Fibroblast of pulmonary artery (primary cell): ENCODE data around the gene AADACL2.

Experiments used
- DNase-seq: peaks from one replicate; pipeline ENCODE4 v3.0.0-alpha.2; 2010; ENCODE audit warnings: low read depth
- H3K4me3 ChIP-seq: replicated peaks from 2 replicates; pipeline ENCODE4 v1.5.1; 2011; ENCODE audit warnings: low read depth, mild to moderate bottlenecking, control low read depth, low read length, moderate library complexity
- CTCF ChIP-seq: IDR thresholded peaks from 2 replicates; pipeline ENCODE4 v1.5.1; 2011; ENCODE audit warnings: mild to moderate bottlenecking, control low read depth, low read length, inconsistent platforms; ENCODE audit errors: missing control alignments

The AADACL2 gene, protein sequence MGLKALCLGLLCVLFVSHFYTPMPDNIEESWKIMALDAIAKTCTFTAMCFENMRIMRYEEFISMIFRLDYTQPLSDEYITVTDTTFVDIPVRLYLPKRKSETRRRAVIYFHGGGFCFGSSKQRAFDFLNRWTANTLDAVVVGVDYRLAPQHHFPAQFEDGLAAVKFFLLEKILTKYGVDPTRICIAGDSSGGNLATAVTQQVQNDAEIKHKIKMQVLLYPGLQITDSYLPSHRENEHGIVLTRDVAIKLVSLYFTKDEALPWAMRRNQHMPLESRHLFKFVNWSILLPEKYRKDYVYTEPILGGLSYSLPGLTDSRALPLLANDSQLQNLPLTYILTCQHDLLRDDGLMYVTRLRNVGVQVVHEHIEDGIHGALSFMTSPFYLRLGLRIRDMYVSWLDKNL

GRCh38 chr3:151733613-151734012 is at the start of gene AADACL2:
Gene AADACL2, plus strand, starts transcription at chr3:151733927. Its CDS starts 109 bp downstream, at chr3:151734036.
- H3K4me3 ChIP-seq: no peak within 1 kb of the TSS
- no peak for TF ChIP-seq CTCF
- DNase-seq: no peak

GRCh38 chr3:151684094-151684493 is 49.6 kb upstream of the AADACL2 start:
- DNase-seq: no peak
- no peak overlapping the region for H3K4me3 ChIP-seq
- no peak for TF ChIP-seq CTCF

DNA sequence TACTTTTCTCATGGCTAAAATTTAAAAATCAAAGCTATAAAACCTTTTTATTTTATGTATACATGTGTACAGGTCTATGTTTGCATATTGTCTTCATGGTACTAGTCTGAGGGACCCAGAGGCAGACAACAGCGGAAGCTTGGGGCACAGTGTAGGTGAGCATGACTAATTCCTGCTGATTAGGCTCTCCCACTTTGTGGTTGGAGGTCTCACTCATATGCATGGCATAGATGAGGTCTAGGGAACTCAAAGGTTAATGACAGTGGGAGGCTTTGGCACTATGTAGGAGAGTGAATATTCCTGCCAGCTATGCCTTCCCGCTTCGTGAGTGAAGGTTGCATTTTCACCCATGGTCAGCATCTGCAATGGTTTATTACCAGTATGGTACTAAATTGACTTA is 47.5 kb upstream of the AADACL2 start:
- TF ChIP-seq CTCF: no peak
- no peak overlapping the region for H3K4me3 ChIP-seq
- DNase-seq: no peak

DNA sequence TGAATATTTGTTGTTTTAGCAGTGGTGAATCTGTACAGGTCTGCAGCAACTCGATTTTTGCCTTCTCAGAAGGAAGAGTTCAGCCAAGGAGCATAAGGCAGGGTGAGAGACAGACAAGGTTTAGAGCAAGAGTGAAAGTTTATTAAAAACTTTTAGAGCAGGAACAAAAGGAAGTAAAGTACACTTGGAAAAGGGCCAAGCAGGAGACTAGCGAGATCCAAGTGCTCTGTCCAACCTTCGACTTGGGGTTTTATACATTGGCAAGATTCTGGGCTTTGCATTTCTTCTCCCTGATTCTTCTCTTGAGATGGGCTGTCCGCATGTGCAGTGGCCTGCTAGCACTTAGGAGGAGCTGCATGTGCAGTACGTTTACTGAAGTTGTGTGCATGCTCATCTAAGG is 46.7 kb upstream of the AADACL2 start:
- DNase-seq: peak; percentile 33
- no peak for TF ChIP-seq CTCF
- no peak overlapping the region for H3K4me3 ChIP-seq

GRCh38 chr3:151688571-151688970 is 45.2 kb upstream of the AADACL2 start:
- DNase-seq: no peak
- H3K4me3 ChIP-seq: no peak overlapping the region
- no peak for TF ChIP-seq CTCF

- DNase-seq: no peak
- no peak overlapping the region for H3K4me3 ChIP-seq
- no peak for TF ChIP-seq CTCF
These were observed 43.1 kb upstream of the AADACL2 start for GRCh38 chr3:151690645-151691044.

DNA sequence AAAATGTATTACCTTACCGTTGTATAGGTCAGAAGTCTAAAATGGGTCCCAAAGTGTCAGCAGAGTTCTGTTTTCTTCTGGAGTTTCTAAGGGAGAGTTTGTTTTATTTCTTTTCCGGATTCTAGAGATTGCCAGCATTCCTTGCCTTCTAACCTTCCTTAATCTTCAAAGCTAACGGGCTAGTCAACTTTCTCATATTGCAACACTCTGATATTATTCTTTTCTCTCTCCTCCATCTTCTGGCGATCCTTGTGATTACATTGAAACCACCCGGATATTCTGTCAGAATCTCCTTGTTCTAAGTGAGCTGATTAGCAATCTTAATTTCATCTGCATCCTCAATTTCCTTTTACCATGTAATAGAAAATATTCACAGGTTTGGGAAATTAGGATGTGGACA is 36.2 kb upstream of the AADACL2 start:
- H3K4me3 ChIP-seq: no peak overlapping the region
- no peak for TF ChIP-seq CTCF
- DNase-seq: peak; percentile 50
